Femur (tissue), 1 donor: Measurements from ENCODE around the gene C1orf94.

Experiments used
- DNase-seq: peaks from one replicate; pipeline ENCODE4 v3.0.0-alpha.2; 2017

C1orf94 gene

GRCh38 chr1:34263406-34263805, 86.7 kb downstream of the C1orf94 start:
- no peak for DNase-seq

- DNase-seq, result no peak
These were observed 88.7 kb downstream of the C1orf94 start for GRCh38 chr1:34265396-34265795.

- no peak for DNase-seq
These were observed 89.6 kb downstream of the C1orf94 start for GRCh38 chr1:34266127-34266951.

GRCh38 chr1:34267326-34267725, 90.6 kb downstream of the C1orf94 start:
- DNase-seq, result no peak

GRCh38 chr1:34268311-34268954, 91.7 kb downstream of the C1orf94 start:
- no peak for DNase-seq
